HG03457 (cell line): ENCODE data around the gene FUCA2.
A peak's percentile ranks its signal among the peaks of the same experiment; 100 is the strongest.
"Not testable (repeated sequence)": the region's sequence is repeated elsewhere in the genome, so short reads cannot be mapped to it uniquely, and the experiment has no call there.

Source experiments
- ATAC-seq: cut with Tn5 transposase; IDR thresholded peaks from one replicate; pipeline ENCODE4 v1.9.1; 2021; ENCODE audit warnings: moderate number of reproducible peaks; ENCODE audit not compliant: unreplicated experiment

FUCA2 gene

DNA sequence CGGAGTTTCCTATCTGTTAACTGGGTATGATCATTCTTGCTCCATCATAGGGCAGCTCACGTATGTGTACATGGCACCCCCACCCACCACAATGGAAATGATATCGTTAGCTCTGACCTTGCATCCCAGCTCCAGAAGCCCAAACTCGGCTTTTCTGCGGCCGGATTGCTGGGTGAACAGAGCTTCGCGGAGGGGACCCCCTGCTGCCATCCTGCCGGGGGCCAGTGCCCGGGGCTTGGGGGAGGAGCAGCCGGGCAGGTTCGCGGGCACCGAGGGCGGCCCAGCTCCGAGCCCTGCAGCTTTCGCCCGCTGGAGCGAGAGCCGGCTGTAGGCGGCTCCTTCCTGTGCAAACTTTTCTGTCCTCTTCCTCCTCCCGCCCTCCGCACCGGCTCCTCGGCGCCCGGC lies 24.9 kb upstream of the FUCA2 start:
- ATAC-seq: peak; percentile 64

DNA sequence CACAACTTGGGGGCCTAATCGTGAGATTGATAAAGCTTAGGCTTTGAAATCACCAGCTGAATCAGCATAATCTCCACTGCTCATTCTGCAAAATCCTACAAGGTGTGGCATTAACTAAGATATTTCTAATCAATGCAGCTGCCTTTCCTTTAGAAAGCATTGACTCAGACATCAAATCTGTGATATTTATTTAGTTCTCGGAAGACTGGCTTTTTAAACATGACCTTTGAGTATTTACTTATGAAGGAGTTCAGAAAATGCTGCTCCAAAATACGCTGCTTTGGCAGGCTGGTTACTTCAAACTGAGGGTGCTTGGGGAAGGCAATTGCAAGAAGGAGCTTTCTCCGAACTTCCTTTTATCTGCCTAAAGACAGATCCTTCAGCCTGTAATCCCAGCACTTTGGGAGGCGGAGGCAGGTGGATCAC lies 23.7 kb upstream of the FUCA2 start:
- no peak for ATAC-seq

DNA sequence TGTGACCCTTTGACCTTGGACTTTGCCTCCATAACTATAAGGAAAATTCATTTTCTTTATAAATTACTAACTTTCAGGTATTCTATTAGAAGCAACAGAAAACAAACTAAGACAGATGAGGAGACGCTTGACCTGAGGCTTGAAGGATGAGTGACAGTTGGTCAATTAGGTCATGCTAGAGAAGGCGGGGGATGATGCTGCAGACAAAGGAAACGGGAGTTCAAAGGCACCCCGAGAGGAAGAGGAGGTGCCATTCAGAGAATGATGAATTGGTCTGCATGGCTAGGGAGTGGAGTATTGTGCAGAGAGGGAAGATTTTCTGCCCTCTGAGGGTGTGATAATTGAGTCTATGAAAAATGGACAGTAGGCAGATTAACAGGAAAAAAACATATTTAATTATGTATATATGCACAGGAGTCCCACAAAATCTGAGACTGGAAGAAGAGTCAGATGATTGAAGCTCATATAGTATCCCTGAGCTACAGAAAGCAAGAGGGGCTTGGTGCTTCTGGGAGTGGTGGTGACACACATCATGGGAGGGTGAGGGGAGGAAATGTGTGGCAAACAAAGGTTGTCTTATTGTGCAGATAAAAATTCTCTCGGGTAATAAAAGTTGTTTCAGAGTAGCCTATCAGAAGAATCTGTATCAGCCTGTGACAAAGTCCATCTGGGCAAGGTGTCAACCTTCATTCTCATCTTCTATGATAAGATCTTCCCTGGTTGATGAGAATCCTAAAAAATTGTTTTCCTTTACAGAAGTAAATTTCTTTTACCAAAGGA lies 20.4 kb upstream of the FUCA2 start:
- no peak for ATAC-seq

GRCh38 chr6:143529095-143529494 lies 17.6 kb upstream of the FUCA2 start:
- no peak for ATAC-seq

DNA sequence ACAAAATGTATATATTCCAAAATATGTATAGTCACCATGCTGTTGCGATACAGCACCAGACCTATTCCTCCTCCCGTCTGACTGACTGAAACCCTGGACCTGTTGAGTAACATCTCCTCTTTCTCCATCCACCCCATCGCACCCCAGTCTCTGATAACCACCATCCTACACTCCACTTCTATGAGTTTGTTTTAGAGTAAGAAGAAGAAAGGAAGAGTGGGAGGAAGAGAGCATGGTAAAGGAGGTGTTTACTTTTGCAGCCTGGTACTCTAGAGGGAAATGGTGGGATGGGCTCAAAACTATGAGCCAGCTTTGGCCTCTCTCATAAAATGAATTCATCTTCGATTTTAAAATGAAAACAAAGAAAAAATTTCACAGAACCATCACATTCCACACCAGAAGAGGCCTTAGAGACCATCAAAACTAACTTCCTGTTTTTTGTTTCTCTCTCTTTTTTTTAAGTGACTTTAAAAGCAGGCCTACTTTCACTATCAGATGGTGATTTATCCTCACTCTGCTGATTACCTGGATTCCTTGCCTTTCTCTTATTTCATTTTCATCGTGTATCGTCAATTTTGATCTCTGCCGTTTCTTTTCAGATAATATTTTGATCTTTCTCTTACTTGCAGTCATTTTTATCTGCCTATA lies 16.8 kb upstream of the FUCA2 start:
- no peak for ATAC-seq

- no peak for ATAC-seq
Measured at GRCh38 chr6:143527677-143528076, 16.2 kb upstream of the FUCA2 start.

DNA sequence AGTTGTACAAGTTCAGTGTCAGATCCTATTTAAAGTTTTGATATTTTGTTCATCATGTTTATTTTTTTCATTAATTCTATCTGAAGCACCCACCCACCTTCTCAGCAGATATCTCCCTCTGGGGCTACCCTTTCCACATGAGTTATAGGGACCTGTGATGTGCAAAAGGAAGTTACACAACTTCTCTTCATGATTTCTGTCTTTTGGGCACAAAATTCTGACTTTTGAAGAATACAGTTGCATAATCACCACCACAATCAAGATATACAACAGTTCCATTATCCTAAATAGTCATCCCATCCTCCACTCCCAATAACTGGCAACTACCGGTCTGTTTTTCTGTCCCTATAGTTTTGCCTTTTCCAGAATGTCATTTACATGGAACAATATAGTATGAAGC lies 13.8 kb upstream of the FUCA2 start:
- no peak for ATAC-seq

- ATAC-seq: no peak
Measured at GRCh38 chr6:143522039-143522600, 10.6 kb upstream of the FUCA2 start.

GRCh38 chr6:143517447-143517773 lies 5.9 kb upstream of the FUCA2 start:
- ATAC-seq: no peak

GRCh38 chr6:143516690-143517446 lies 5.3 kb upstream of the FUCA2 start:
- no peak for ATAC-seq

- ATAC-seq: no peak
Measured at GRCh38 chr6:143515766-143516355, 4.3 kb upstream of the FUCA2 start.

- no peak for ATAC-seq
Measured at GRCh38 chr6:143515061-143515760, 3.7 kb upstream of the FUCA2 start.

DNA sequence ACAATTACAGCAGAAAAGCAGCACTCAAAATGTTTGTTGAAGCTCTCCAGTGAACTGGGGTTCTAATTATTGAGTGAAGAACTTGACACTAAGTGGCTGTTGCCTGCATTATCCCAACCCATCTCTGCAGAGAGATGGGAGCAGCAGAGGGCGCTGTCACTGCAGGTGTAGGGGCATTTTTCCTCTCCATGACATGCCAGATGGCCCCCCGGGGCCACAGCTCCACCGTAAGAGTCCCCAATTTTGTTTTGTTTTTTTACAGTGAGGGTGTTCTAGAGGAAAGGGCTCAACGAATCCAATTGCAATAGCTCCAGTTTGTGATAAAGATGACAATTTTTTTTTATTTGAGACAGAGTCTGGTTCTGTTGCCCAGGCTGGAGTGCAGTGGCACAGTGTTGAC lies 1.9 kb upstream of the FUCA2 start:
- ATAC-seq: no peak

GRCh38 chr6:143510326-143510725 lies 1.2 kb downstream of the FUCA2 start:
- not testable (repeated sequence) for ATAC-seq

GRCh38 chr6:143507358-143508145 lies 4.0 kb downstream of the FUCA2 start:
- ATAC-seq: no peak

- ATAC-seq: no peak
Measured at GRCh38 chr6:143506620-143507019, 4.9 kb downstream of the FUCA2 start.

- no peak for ATAC-seq
Measured at GRCh38 chr6:143506199-143506598, 5.3 kb downstream of the FUCA2 start.

DNA sequence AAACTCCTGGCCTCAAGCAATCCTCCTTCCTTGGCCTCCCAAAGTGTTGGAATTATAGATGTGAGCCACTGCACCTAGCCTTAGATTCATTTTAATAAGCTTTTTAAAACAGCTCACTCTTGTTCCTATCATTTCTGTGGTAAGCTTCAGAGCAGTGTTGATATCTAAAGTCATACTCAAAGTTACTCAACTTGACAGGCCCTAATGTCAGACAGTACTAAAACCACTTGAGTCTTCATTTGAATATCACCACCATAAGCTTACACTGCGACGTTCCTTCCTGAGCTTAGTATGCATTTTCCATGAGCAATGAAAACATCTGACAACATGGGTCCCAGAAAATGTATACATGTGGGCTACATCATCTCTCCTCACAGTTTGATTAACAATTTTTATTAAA lies 6.0 kb downstream of the FUCA2 start:
- no peak for ATAC-seq

GRCh38 chr6:143505111-143505510 lies 6.4 kb downstream of the FUCA2 start:
- ATAC-seq: no peak

DNA sequence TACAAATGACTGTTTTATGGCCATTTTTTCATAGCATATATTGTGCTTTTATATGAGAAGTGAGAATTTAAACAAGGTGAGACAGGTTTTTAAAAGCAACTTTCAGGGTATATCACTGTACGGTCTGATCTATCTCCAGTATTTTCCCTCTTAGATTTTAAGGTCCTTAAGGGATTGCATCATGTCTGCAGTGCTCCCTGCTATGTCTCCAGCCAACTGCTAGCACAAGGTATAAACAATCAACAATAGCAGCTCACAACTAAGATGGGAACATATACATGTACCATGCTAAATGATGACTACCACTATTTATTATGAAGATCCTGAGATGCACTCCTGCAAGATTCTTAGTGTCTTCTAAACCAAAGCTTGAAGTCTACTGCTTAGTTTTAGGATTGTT lies 7.2 kb downstream of the FUCA2 start:
- no peak for ATAC-seq
